Measurements from ENCODE around the gene TANGO2. TPM values are rescaled to one million over a fixed set of nuclear protein-coding genes. Genes with fewer than 3 reads are reported as not detected.

The TANGO2 gene
- total and polyA plus RNA-seq, 9 of the 15 experiments (the other 6 are each of a cell fraction or from before 2014, with no cell fraction given) = 15.5 to 94.9 (median 70.1) TPM

DNA sequence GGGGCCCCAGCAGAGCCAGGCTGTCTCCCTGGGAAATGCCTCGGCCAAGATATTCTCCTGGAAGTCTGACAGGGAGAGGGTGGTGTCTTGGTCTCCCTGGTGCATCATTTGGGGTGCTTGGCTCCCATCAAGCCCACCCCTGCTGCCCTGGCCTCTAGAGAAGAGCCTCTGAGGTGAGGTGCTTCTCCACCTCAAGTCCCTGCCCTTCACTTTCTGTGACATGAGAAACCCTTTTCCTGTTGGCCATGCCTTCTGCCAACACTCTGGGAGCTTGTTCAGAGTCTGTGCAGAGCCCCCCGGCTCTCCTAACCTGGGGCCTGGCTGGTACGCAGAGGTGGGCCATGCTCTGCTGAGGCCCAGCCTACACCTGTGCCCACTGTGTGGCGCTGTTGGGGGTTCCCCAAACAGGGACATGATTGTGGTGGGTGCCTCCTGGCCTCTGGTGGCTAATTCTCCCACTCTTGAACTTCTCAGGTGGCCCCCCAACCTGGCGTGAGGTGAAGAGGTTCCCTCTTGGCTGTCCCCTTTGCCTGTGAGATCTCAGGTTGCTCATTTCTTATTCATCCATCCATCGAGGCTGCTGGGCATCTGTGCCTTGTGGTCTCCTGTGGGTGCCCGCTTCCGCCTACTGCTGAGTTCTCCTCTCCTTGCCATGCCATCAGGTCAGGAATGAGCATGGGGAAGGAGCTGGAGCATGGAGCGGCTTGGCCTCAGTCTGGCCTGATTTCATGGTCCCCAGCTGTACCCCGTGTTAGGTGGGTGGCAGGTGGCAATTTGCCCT is 40.0 kb downstream of the TANGO2 start:
- no peak for ATAC-seq
- H3K4me3 ChIP-seq = no peak overlapping the region
- FAIRE-seq = no peak
- WGBS (ENCODE audit: insufficient coverage, low coverage, missing lambda C conversion rate) = 90% methylated on average over 10 of the region's 10 CpGs
- ChIA-PET CTCF (ENCODE audit: low intra/inter-chr PET ratio) (no interaction called here), POLR2A (interaction anchor here (0.5 to 5.0 kb wide), 12 partner anchors 9 to 1560 kb away, joined by 3 to 77 read pairs (median 6); partner anchors contain the start of genes RANBP1 and TRMT2A)
- no peak overlapping the region for H3K27ac ChIP-seq (ENCODE audit: extremely low read depth, low read depth, low read length)
- no peak overlapping the region for H3K4me2 ChIP-seq (ENCODE audit: insufficient read depth, low read length)
- H2AFZ ChIP-seq (ENCODE audit: low read depth, low read length) = no peak overlapping the region
- peak in 1 of 4 experiments; percentile 53 for DNase-seq (ENCODE audit: extremely low read depth in 1 of 4, low spot score in 3 of 4)
- H3K4me1 ChIP-seq (replicated peaks in 1 of 2; ENCODE audit: control insufficient read depth in 2 of 2, insufficient read depth in 2 of 2, low read length in 2 of 2) = peaks cover 28 to 85% of the 10 kb centered on the region in 2 experiments
- H3K36me3 ChIP-seq (ENCODE audit: control insufficient read depth, insufficient read depth, low read length) = peaks cover 71% of the 10 kb centered on the region
- intact Hi-C loops (cut with micrococcal nuclease) = no loop called here
- H3K9me3 ChIP-seq (replicated peaks; ENCODE audit: control insufficient read depth, insufficient read depth, low read depth, low read length) = no peaks in the 10 kb centered on the region
- H3K79me2 ChIP-seq (ENCODE audit: control insufficient read depth, insufficient read depth, low read length) = peaks cover 16% of the 10 kb centered on the region; the same call in 2 of the 3 replicates
- in situ Hi-C loops (cut with MboI) = no loop called here
- peak overlapping the region in 1 of 2 experiments; percentile 80; a peak in 2 of 4 replicates for H3K9ac ChIP-seq (ENCODE audit: insufficient read depth in 1 of 2, low read depth in 2 of 2, low read length in 2 of 2)
- no TSS peak for BruUV-seq (replicated peaks)
- H3K27me3 ChIP-seq (ENCODE audit: control insufficient read depth in 2 of 2, insufficient read depth in 2 of 2, low read length in 2 of 2) = no peaks in the 10 kb centered on the region
- H3K9me1 ChIP-seq (ENCODE audit: control insufficient read depth, insufficient read depth, low read length) = peaks cover 28% of the 10 kb centered on the region
- peaks cover 22% of the 10 kb centered on the region; the same call in 1 of the 2 replicates for H4K20me1 ChIP-seq (replicated peaks; ENCODE audit: control insufficient read depth, insufficient read depth, low read length)
- TF ChIP-seq, protein P1, sequence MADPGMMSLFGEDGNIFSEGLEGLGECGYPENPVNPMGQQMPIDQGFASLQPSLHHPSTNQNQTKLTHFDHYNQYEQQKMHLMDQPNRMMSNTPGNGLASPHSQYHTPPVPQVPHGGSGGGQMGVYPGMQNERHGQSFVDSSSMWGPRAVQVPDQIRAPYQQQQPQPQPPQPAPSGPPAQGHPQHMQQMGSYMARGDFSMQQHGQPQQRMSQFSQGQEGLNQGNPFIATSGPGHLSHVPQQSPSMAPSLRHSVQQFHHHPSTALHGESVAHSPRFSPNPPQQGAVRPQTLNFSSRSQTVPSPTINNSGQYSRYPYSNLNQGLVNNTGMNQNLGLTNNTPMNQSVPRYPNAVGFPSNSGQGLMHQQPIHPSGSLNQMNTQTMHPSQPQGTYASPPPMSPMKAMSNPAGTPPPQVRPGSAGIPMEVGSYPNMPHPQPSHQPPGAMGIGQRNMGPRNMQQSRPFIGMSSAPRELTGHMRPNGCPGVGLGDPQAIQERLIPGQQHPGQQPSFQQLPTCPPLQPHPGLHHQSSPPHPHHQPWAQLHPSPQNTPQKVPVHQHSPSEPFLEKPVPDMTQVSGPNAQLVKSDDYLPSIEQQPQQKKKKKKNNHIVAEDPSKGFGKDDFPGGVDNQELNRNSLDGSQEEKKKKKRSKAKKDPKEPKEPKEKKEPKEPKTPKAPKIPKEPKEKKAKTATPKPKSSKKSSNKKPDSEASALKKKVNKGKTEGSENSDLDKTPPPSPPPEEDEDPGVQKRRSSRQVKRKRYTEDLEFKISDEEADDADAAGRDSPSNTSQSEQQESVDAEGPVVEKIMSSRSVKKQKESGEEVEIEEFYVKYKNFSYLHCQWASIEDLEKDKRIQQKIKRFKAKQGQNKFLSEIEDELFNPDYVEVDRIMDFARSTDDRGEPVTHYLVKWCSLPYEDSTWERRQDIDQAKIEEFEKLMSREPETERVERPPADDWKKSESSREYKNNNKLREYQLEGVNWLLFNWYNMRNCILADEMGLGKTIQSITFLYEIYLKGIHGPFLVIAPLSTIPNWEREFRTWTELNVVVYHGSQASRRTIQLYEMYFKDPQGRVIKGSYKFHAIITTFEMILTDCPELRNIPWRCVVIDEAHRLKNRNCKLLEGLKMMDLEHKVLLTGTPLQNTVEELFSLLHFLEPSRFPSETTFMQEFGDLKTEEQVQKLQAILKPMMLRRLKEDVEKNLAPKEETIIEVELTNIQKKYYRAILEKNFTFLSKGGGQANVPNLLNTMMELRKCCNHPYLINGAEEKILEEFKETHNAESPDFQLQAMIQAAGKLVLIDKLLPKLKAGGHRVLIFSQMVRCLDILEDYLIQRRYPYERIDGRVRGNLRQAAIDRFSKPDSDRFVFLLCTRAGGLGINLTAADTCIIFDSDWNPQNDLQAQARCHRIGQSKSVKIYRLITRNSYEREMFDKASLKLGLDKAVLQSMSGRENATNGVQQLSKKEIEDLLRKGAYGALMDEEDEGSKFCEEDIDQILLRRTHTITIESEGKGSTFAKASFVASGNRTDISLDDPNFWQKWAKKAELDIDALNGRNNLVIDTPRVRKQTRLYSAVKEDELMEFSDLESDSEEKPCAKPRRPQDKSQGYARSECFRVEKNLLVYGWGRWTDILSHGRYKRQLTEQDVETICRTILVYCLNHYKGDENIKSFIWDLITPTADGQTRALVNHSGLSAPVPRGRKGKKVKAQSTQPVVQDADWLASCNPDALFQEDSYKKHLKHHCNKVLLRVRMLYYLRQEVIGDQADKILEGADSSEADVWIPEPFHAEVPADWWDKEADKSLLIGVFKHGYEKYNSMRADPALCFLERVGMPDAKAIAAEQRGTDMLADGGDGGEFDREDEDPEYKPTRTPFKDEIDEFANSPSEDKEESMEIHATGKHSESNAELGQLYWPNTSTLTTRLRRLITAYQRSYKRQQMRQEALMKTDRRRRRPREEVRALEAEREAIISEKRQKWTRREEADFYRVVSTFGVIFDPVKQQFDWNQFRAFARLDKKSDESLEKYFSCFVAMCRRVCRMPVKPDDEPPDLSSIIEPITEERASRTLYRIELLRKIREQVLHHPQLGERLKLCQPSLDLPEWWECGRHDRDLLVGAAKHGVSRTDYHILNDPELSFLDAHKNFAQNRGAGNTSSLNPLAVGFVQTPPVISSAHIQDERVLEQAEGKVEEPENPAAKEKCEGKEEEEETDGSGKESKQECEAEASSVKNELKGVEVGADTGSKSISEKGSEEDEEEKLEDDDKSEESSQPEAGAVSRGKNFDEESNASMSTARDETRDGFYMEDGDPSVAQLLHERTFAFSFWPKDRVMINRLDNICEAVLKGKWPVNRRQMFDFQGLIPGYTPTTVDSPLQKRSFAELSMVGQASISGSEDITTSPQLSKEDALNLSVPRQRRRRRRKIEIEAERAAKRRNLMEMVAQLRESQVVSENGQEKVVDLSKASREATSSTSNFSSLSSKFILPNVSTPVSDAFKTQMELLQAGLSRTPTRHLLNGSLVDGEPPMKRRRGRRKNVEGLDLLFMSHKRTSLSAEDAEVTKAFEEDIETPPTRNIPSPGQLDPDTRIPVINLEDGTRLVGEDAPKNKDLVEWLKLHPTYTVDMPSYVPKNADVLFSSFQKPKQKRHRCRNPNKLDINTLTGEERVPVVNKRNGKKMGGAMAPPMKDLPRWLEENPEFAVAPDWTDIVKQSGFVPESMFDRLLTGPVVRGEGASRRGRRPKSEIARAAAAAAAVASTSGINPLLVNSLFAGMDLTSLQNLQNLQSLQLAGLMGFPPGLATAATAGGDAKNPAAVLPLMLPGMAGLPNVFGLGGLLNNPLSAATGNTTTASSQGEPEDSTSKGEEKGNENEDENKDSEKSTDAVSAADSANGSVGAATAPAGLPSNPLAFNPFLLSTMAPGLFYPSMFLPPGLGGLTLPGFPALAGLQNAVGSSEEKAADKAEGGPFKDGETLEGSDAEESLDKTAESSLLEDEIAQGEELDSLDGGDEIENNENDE (IDR thresholded peaks at IDR 0.05; ENCODE audit: low read depth, low read length) = no peak
- TF ChIP-seq, protein P2, sequence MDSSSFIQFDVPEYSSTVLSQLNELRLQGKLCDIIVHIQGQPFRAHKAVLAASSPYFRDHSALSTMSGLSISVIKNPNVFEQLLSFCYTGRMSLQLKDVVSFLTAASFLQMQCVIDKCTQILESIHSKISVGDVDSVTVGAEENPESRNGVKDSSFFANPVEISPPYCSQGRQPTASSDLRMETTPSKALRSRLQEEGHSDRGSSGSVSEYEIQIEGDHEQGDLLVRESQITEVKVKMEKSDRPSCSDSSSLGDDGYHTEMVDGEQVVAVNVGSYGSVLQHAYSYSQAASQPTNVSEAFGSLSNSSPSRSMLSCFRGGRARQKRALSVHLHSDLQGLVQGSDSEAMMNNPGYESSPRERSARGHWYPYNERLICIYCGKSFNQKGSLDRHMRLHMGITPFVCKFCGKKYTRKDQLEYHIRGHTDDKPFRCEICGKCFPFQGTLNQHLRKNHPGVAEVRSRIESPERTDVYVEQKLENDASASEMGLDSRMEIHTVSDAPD (CRISPR knock-in tag; IDR thresholded peaks at IDR 0.05) = no peak
- TF ChIP-seq SNRNP70 (optimal IDR thresholded peaks at IDR 0.05; ENCODE audit: low read depth, low read length) = no peak
- TF ChIP-seq PTRF (tag; IDR thresholded peaks at IDR 0.05) = no peak
- no peak for TF ChIP-seq MYNN (IDR thresholded peaks at IDR 0.05)
- TF ChIP-seq MYNN (CRISPR knock-in tag; IDR thresholded peaks at IDR 0.05) = no peak
- TF ChIP-seq ATF1 (CRISPR knock-in tag; IDR thresholded peaks at IDR 0.05) = peak; percentile 23; the same call in 1 of the 2 replicates
- TF ChIP-seq ATF1 (tag; IDR thresholded peaks at IDR 0.05) = no peak
- TF ChIP-seq PRMT5 (CRISPR knock-in tag; IDR thresholded peaks at IDR 0.05) = peak; percentile 61; the same call in 1 of the 2 replicates
- TF ChIP-seq NUFIP1 (IDR thresholded peaks at IDR 0.05; ENCODE audit: partially characterized antibody) = no peak
- TF ChIP-seq TRIM28 (IDR thresholded peaks at IDR 0.05) = no peak

Data from K562 (cell line).